Gastrocnemius medialis (tissue), 4 donors: ENCODE results near the gene SERTAD2.

Experiments used
- POLR2A ChIP-seq, 2 donors: fragments of 450-650 bp; IDR thresholded peaks; one replicate each; pipeline ENCODE4 v1.6.1; 2017; ENCODE audit warnings: antibody characterized with exemption in 2 of 2, mild to moderate bottlenecking in 2 of 2, moderate library complexity in 2 of 2
- TF ChIP-seq, protein P1 (sequence below), 5 experiments: fragments of 450-650 bp in 3 of 5; fragments of 200-600 bp in 2 of 5; sonication (generic) in 2 of 5; IDR thresholded peaks in 4 of 5; conservative IDR thresholded peaks in 1 of 5; 1 replicate in 4 of 5; 2 replicates in 1 of 5; pipeline ENCODE4 v1.5.1; 2016 to 2019; ENCODE audit warnings: antibody characterized with exemption in 5 of 5, mild to moderate bottlenecking in 3 of 5, moderate library complexity in 3 of 5

DNA sequence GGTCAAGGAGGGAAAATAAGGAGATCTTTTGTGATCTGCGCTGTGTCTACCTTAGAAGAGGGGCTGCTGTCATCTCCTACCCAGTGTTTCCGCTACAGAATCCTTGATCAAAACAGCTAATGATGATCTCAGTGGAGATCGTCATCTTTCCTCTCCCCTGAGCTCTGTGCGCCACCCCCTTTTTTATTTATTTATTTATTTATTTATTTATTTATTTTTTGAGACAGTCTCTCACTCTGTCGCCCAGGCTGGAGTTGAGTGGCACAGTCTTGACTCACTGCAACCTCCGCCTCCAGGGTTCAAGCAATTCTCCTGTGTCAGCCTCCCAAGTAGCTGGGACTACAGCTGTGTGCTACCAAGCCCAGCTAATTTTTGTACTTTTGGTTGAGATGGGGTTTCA is 55.5 kb downstream of the SERTAD2 start:
- TF ChIP-seq, protein P1, sequence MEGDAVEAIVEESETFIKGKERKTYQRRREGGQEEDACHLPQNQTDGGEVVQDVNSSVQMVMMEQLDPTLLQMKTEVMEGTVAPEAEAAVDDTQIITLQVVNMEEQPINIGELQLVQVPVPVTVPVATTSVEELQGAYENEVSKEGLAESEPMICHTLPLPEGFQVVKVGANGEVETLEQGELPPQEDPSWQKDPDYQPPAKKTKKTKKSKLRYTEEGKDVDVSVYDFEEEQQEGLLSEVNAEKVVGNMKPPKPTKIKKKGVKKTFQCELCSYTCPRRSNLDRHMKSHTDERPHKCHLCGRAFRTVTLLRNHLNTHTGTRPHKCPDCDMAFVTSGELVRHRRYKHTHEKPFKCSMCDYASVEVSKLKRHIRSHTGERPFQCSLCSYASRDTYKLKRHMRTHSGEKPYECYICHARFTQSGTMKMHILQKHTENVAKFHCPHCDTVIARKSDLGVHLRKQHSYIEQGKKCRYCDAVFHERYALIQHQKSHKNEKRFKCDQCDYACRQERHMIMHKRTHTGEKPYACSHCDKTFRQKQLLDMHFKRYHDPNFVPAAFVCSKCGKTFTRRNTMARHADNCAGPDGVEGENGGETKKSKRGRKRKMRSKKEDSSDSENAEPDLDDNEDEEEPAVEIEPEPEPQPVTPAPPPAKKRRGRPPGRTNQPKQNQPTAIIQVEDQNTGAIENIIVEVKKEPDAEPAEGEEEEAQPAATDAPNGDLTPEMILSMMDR (IDR thresholded peaks at IDR 0.05 in 4 of 5, conservative IDR thresholded peaks at IDR 0.05 in 1 of 5) = no peak
- no peak for TF ChIP-seq POLR2A (IDR thresholded peaks at IDR 0.05)
